Measurements from ENCODE around the gene SLC37A4.
A peak's percentile ranks its signal among the peaks of the same experiment; 100 is the strongest.
"Not testable (repeated sequence)": the region's sequence is repeated elsewhere in the genome, so short reads cannot be mapped to it uniquely, and the experiment has no call there.

The SLC37A4 gene

GRCh38 chr11:119025978-119026766, 4.5 kb downstream of the SLC37A4 start:
- no peaks in the 10 kb centered on the region for H3K27me3 ChIP-seq (ENCODE audit: low read depth, low read length)
- peaks cover 25 to 51% of the 10 kb centered on the region in 2 donors for H3K36me3 ChIP-seq (ENCODE audit: control insufficient read depth in 1 of 2, insufficient read depth in 2 of 2, low read length in 2 of 2)
- peaks cover 4 to 19% of the 10 kb centered on the region in 2 donors for H3K4me1 ChIP-seq (ENCODE audit: control insufficient read depth in 1 of 2, insufficient read depth in 2 of 2, low read length in 2 of 2)
- H3K4me3 ChIP-seq (ENCODE audit: low read depth in 1 of 2, low read length in 2 of 2) = peak overlapping the region in 1 of 2 donors; percentile 8
- H3K27ac ChIP-seq (ENCODE audit: low read length) = peak overlapping the region; percentile 26
- H3K9me3 ChIP-seq (ENCODE audit: control insufficient read depth in 1 of 2, low read length in 2 of 2) = no peaks in the 10 kb centered on the region

GRCh38 chr11:119025541-119025940, 5.1 kb downstream of the SLC37A4 start:
- H3K27ac ChIP-seq (ENCODE audit: low read length) = no peak overlapping the region
- peaks cover 5 to 22% of the 10 kb centered on the region in 2 donors for H3K4me1 ChIP-seq (ENCODE audit: control insufficient read depth in 1 of 2, insufficient read depth in 2 of 2, low read length in 2 of 2)
- H3K9me3 ChIP-seq (ENCODE audit: control insufficient read depth in 1 of 2, low read length in 2 of 2) = no peaks in the 10 kb centered on the region
- no peaks in the 10 kb centered on the region for H3K27me3 ChIP-seq (ENCODE audit: low read depth, low read length)
- H3K36me3 ChIP-seq (ENCODE audit: control insufficient read depth in 1 of 2, insufficient read depth in 2 of 2, low read length in 2 of 2) = peaks cover 27 to 56% of the 10 kb centered on the region in 2 donors
- peak overlapping the region in 1 of 2 donors; percentile 8 for H3K4me3 ChIP-seq (ENCODE audit: low read depth in 1 of 2, low read length in 2 of 2)

GRCh38 chr11:119025099-119025473, 5.6 kb downstream of the SLC37A4 start:
- Histone ChIP-seq H3K36me3 (ENCODE audit: control insufficient read depth in 1 of 2, insufficient read depth in 2 of 2, low read length in 2 of 2) (peaks cover 29 to 56% of the 10 kb centered on the region in 2 donors), H3K4me3 (ENCODE audit: low read depth in 1 of 2, low read length in 2 of 2) (no peak overlapping the region), H3K27me3 (ENCODE audit: low read depth, low read length) (no peaks in the 10 kb centered on the region), H3K9me3 (ENCODE audit: control insufficient read depth in 1 of 2, low read length in 2 of 2) (no peaks in the 10 kb centered on the region), H3K4me1 (ENCODE audit: control insufficient read depth in 1 of 2, insufficient read depth in 2 of 2, low read length in 2 of 2) (peaks cover 6 to 26% of the 10 kb centered on the region in 2 donors), H3K27ac (ENCODE audit: low read length) (peak overlapping the region; percentile 22)

- no peaks in the 10 kb centered on the region for H3K27me3 ChIP-seq (ENCODE audit: low read depth, low read length)
- H3K9me3 ChIP-seq (ENCODE audit: control insufficient read depth in 1 of 2, low read length in 2 of 2) = no peaks in the 10 kb centered on the region
- peaks cover 32 to 56% of the 10 kb centered on the region in 2 donors for H3K36me3 ChIP-seq (ENCODE audit: control insufficient read depth in 1 of 2, insufficient read depth in 2 of 2, low read length in 2 of 2)
- H3K27ac ChIP-seq (ENCODE audit: low read length) = peak overlapping the region; percentile 25
- peaks cover 11 to 26% of the 10 kb centered on the region in 2 donors for H3K4me1 ChIP-seq (ENCODE audit: control insufficient read depth in 1 of 2, insufficient read depth in 2 of 2, low read length in 2 of 2)
- no peak overlapping the region for H3K4me3 ChIP-seq (ENCODE audit: low read depth in 1 of 2, low read length in 2 of 2)
Measured at GRCh38 chr11:119024430-119025098, 6.1 kb downstream of the SLC37A4 start.

- Histone ChIP-seq H3K9me3 (ENCODE audit: control insufficient read depth in 1 of 2, low read length in 2 of 2) (no peaks in the 10 kb centered on the region), H3K4me1 (ENCODE audit: control insufficient read depth in 1 of 2, insufficient read depth in 2 of 2, low read length in 2 of 2) (peaks cover 11 to 20% of the 10 kb centered on the region in 2 donors), H3K4me3 (ENCODE audit: low read depth in 1 of 2, low read length in 2 of 2) (no peak overlapping the region), H3K27me3 (ENCODE audit: low read depth, low read length) (no peaks in the 10 kb centered on the region), H3K36me3 (ENCODE audit: control insufficient read depth in 1 of 2, insufficient read depth in 2 of 2, low read length in 2 of 2) (peaks cover 32 to 56% of the 10 kb centered on the region in 2 donors), H3K27ac (ENCODE audit: low read length) (no peak overlapping the region)
Measured at GRCh38 chr11:119023741-119024140, 6.9 kb downstream of the SLC37A4 start.

- Histone ChIP-seq H3K36me3 (ENCODE audit: control insufficient read depth in 1 of 2, insufficient read depth in 2 of 2, low read length in 2 of 2) (peaks cover 34 to 48% of the 10 kb centered on the region in 2 donors), H3K27me3 (ENCODE audit: low read depth, low read length) (no peaks in the 10 kb centered on the region), H3K9me3 (ENCODE audit: control insufficient read depth in 1 of 2, low read length in 2 of 2) (no peaks in the 10 kb centered on the region), H3K27ac (ENCODE audit: low read length) (no peak overlapping the region), H3K4me1 (ENCODE audit: control insufficient read depth in 1 of 2, insufficient read depth in 2 of 2, low read length in 2 of 2) (peaks cover 11 to 29% of the 10 kb centered on the region in 2 donors), H3K4me3 (ENCODE audit: low read depth in 1 of 2, low read length in 2 of 2) (no peak overlapping the region)
Measured at GRCh38 chr11:119021631-119022030, 9.0 kb downstream of the SLC37A4 start.

- H3K9me3 ChIP-seq (ENCODE audit: control insufficient read depth in 1 of 2, low read length in 2 of 2) = no peaks in the 10 kb centered on the region
- H3K4me1 ChIP-seq (ENCODE audit: control insufficient read depth in 1 of 2, insufficient read depth in 2 of 2, low read length in 2 of 2) = peaks cover 11 to 40% of the 10 kb centered on the region in 2 donors
- H3K27me3 ChIP-seq (ENCODE audit: low read depth, low read length) = no peaks in the 10 kb centered on the region
- peak overlapping the region; percentile 7 for H3K27ac ChIP-seq (ENCODE audit: low read length)
- H3K36me3 ChIP-seq (ENCODE audit: control insufficient read depth in 1 of 2, insufficient read depth in 2 of 2, low read length in 2 of 2) = peaks cover 42 to 46% of the 10 kb centered on the region in 2 donors
- peak overlapping the region; percentile 88 to 99 for H3K4me3 ChIP-seq (ENCODE audit: low read depth in 1 of 2, low read length in 2 of 2)
Measured at GRCh38 chr11:119019996-119020395, 10.7 kb downstream of the SLC37A4 start.

- H3K27ac ChIP-seq (ENCODE audit: low read length) = peak within 1 kb of the TSS; percentile 89
- peak within 1 kb of the TSS; percentile 88 to 99 for H3K4me3 ChIP-seq (ENCODE audit: low read depth in 1 of 2, low read length in 2 of 2)
- peaks cover 42 to 47% of the 10 kb centered on the region in 2 donors for H3K36me3 ChIP-seq (ENCODE audit: control insufficient read depth in 1 of 2, insufficient read depth in 2 of 2, low read length in 2 of 2)
- H3K4me1 ChIP-seq (ENCODE audit: control insufficient read depth in 1 of 2, insufficient read depth in 2 of 2, low read length in 2 of 2) = peaks cover 11 to 36% of the 10 kb centered on the region in 2 donors
- H3K9me3 ChIP-seq (ENCODE audit: control insufficient read depth in 1 of 2, low read length in 2 of 2) = no peaks in the 10 kb centered on the region
- no peaks in the 10 kb centered on the region for H3K27me3 ChIP-seq (ENCODE audit: low read depth, low read length)
Measured at GRCh38 chr11:119018074-119018938, 12.4 kb downstream of the SLC37A4 start, which contains the start of the genes RPS25 and TRAPPC4. RPS25 (minus strand) TSS chr11:119018343; CDS start chr11:119018284, 59 bp downstream. TRAPPC4 (plus strand) TSS chr11:119018766; CDS start chr11:119018796, 30 bp downstream.

- Histone ChIP-seq H3K4me1 (ENCODE audit: control insufficient read depth in 1 of 2, insufficient read depth in 2 of 2, low read length in 2 of 2) (peaks cover 11 to 36% of the 10 kb centered on the region in 2 donors), H3K27ac (ENCODE audit: low read length) (peak overlapping the region; percentile 89), H3K4me3 (ENCODE audit: low read depth in 1 of 2, low read length in 2 of 2) (peak overlapping the region; percentile 88 to 99), H3K36me3 (ENCODE audit: control insufficient read depth in 1 of 2, insufficient read depth in 2 of 2, low read length in 2 of 2) (peaks cover 47% of the 10 kb centered on the region in 2 donors)
- H3K27me3 ChIP-seq (ENCODE audit: low read depth, low read length); H3K9me3 ChIP-seq (ENCODE audit: control insufficient read depth in 1 of 2, low read length in 2 of 2): not testable (repeated sequence)
Measured at GRCh38 chr11:119017377-119017776, 13.3 kb downstream of the SLC37A4 start.

GRCh38 chr11:119016216-119017009, 14.3 kb downstream of the SLC37A4 start:
- peaks cover 51 to 52% of the 10 kb centered on the region in 2 donors for H3K36me3 ChIP-seq (ENCODE audit: control insufficient read depth in 1 of 2, insufficient read depth in 2 of 2, low read length in 2 of 2)
- peak overlapping the region; percentile 88 to 99 for H3K4me3 ChIP-seq (ENCODE audit: low read depth in 1 of 2, low read length in 2 of 2)
- no peaks in the 10 kb centered on the region for H3K27me3 ChIP-seq (ENCODE audit: low read depth, low read length)
- peaks cover 10 to 36% of the 10 kb centered on the region in 2 donors for H3K4me1 ChIP-seq (ENCODE audit: control insufficient read depth in 1 of 2, insufficient read depth in 2 of 2, low read length in 2 of 2)
- H3K27ac ChIP-seq (ENCODE audit: low read length) = peak overlapping the region; percentile 89
- no peaks in the 10 kb centered on the region for H3K9me3 ChIP-seq (ENCODE audit: control insufficient read depth in 1 of 2, low read length in 2 of 2)

Data from muscle layer of duodenum (tissue), 2 donors.